ENCODE data around the gene OPRM1. TPM values are rescaled to one million over a fixed set of nuclear protein-coding genes. Genes with fewer than 3 reads are reported as not detected.

The OPRM1 gene
- total RNA-seq, 1 experiment from 2014 or later, result not detected

- Histone ChIP-seq H4K20me1 (ENCODE audit: control insufficient read depth, insufficient read depth, insufficient read length) (no peaks in the 10 kb centered on the region), H2BK20ac (ENCODE audit: low read depth, low read length, poor library complexity, severe bottlenecking) (no peak overlapping the region), H3K27ac (ENCODE audit: insufficient read length, low read depth, low read length) (no peak overlapping the region), H3K27me3 (ENCODE audit: insufficient read depth, low read length) (no peaks in the 10 kb centered on the region), H2AFZ (ENCODE audit: low read length) (no peak overlapping the region), H2BK12ac (ENCODE audit: insufficient read length, low read depth, low read length) (no peak overlapping the region), H3K4me1 (ENCODE audit: insufficient read depth, low read length) (no peaks in the 10 kb centered on the region), H3K4ac (ENCODE audit: low read depth, low read length) (no peak overlapping the region), H3K9ac (ENCODE audit: extremely low read depth, insufficient read length, low read length) (no peak overlapping the region), H3K79me1 (ENCODE audit: insufficient read depth, low read depth, low read length, poor library complexity, severe bottlenecking) (no peaks in the 10 kb centered on the region), H3K56ac (ENCODE audit: insufficient read length, low read depth, low read length) (no peak overlapping the region), H2BK5ac (ENCODE audit: insufficient read length, low read length) (no peak overlapping the region), H3K79me2 (ENCODE audit: insufficient read depth, low read length) (no peaks in the 10 kb centered on the region), H3K4me2 (ENCODE audit: insufficient read depth, insufficient read length, low read length) (no peak overlapping the region), H3K23ac (ENCODE audit: insufficient read length, low read depth, low read length) (no peak overlapping the region), H2AK5ac (ENCODE audit: insufficient read length, low read length) (no peak overlapping the region), H3K18ac (ENCODE audit: insufficient read length, low read depth, low read length) (no peak overlapping the region), H4K91ac (ENCODE audit: insufficient read length, low read depth, low read length) (no peak overlapping the region), H3K9me3 (ENCODE audit: control insufficient read depth, low read depth, low read length) (no peaks in the 10 kb centered on the region), H4K5ac (ENCODE audit: insufficient read length, low read depth, low read length) (no peak overlapping the region), H3T11ph (ENCODE audit: low read length) (no peak overlapping the region), H2BK15ac (ENCODE audit: low read depth, low read length) (no peak overlapping the region), H3K23me2 (ENCODE audit: insufficient read length, low read depth, low read length, poor library complexity, severe bottlenecking) (no peaks in the 10 kb centered on the region), H4K8ac (replicated peaks; ENCODE audit: insufficient read length, low read depth, low read length) (no peak overlapping the region), H2BK120ac (ENCODE audit: low read depth, low read length, poor library complexity, severe bottlenecking) (no peak overlapping the region), H3K14ac (ENCODE audit: insufficient read depth, low read length) (no peak overlapping the region)
- H3K27ac Mint-ChIP-seq, result no peak overlapping the region
- DNase-seq, result no peak
- whole genome bisulfite sequencing (ENCODE audit: extremely low coverage, insufficient read length, low lambda C conversion rate), result no CpG with 5 or more reads among the region's 7 CpGs
- no peak overlapping the region for H3K4me3 Mint-ChIP-seq
- TF ChIP-seq CTCF (conservative IDR thresholded peaks at IDR 0.05), result no peak
- H3K4me1 Mint-ChIP-seq, result peaks cover 0 to 7% of the 10 kb centered on the region in 2 experiments; a peak in 2 of 4 replicates
- H3K9me3 Mint-ChIP-seq, result no peaks in the 10 kb centered on the region
- H3K36me3 Mint-ChIP-seq (ENCODE audit: insufficient read depth in 1 of 3, low read depth in 3 of 3), result no peaks in the 10 kb centered on the region
- no peaks in the 10 kb centered on the region for H3K27me3 Mint-ChIP-seq (ENCODE audit: low read depth)
Measured at GRCh38 chr6:154232013-154232910, 193.2 kb downstream of the OPRM1 start.

Data from H9 (cell line).